ENCODE data around the gene EVC. TPM values are rescaled to one million over a fixed set of nuclear protein-coding genes. Genes with fewer than 3 reads are reported as not detected.

EVC gene
- polyA plus RNA-seq, 2 donors = 2.0 to 4.0 TPM

GRCh38 chr4:5757536-5757935 lies 46.5 kb downstream of the EVC start:
- peaks cover 2 to 26% of the 10 kb centered on the region in 2 donors for H3K36me3 ChIP-seq (ENCODE audit: control insufficient read depth in 2 of 2, insufficient read depth in 2 of 2, low read length in 1 of 2)
- WGBS, 2 donors = 90 to 93% methylated on average over 4 of the region's 4 CpGs
- H3K4me3 ChIP-seq (ENCODE audit: low read depth in 1 of 2, low read length in 2 of 2) = no peak overlapping the region
- H3K9me3 ChIP-seq (ENCODE audit: control insufficient read depth in 2 of 2, insufficient read depth in 1 of 2, low read depth in 1 of 2, low read length in 1 of 2) = peaks cover 0 to 4% of the 10 kb centered on the region in 2 donors
- H3K27ac ChIP-seq (ENCODE audit: low read depth in 2 of 2, low read length in 1 of 2) = peak overlapping the region in 1 of 2 donors; percentile 92
- H3K4me1 ChIP-seq (ENCODE audit: control insufficient read depth in 2 of 2, insufficient read depth in 2 of 2, low read length in 1 of 2) = peaks cover 0 to 11% of the 10 kb centered on the region in 2 donors
- H3K27me3 ChIP-seq (ENCODE audit: control insufficient read depth in 1 of 2, insufficient read depth in 2 of 2, low read length in 2 of 2) = no peaks in the 10 kb centered on the region

- H3K4me1 ChIP-seq (ENCODE audit: control insufficient read depth in 2 of 2, insufficient read depth in 2 of 2, low read length in 1 of 2) = peaks cover 0 to 11% of the 10 kb centered on the region in 2 donors
Measured at GRCh38 chr4:5757954-5758353, 47.0 kb downstream of the EVC start.

GRCh38 chr4:5758741-5759140 lies 47.7 kb downstream of the EVC start:
- Histone ChIP-seq H3K27ac (ENCODE audit: low read depth in 2 of 2, low read length in 1 of 2) (peak overlapping the region; percentile 85 to 92), H3K4me1 (ENCODE audit: control insufficient read depth in 2 of 2, insufficient read depth in 2 of 2, low read length in 1 of 2) (peaks cover 0 to 11% of the 10 kb centered on the region in 2 donors), H3K27me3 (ENCODE audit: control insufficient read depth in 1 of 2, insufficient read depth in 2 of 2, low read length in 2 of 2) (no peaks in the 10 kb centered on the region), H3K36me3 (ENCODE audit: control insufficient read depth in 2 of 2, insufficient read depth in 2 of 2, low read length in 1 of 2) (peaks cover 2 to 18% of the 10 kb centered on the region in 2 donors), H3K4me3 (ENCODE audit: low read depth in 1 of 2, low read length in 2 of 2) (no peak overlapping the region), H3K9me3 (ENCODE audit: control insufficient read depth in 2 of 2, insufficient read depth in 1 of 2, low read depth in 1 of 2, low read length in 1 of 2) (peaks cover 0 to 4% of the 10 kb centered on the region in 2 donors)
- 49 to 55% methylated on average over 7 of the region's 7 CpGs for WGBS, 2 donors

More at GRCh38 chr4:5757954-5758353, 47.0 kb downstream of the EVC start:
- Histone ChIP-seq H3K9me3 (ENCODE audit: control insufficient read depth in 2 of 2, insufficient read depth in 1 of 2, low read depth in 1 of 2, low read length in 1 of 2) (peaks cover 0 to 4% of the 10 kb centered on the region in 2 donors), H3K36me3 (ENCODE audit: control insufficient read depth in 2 of 2, insufficient read depth in 2 of 2, low read length in 1 of 2) (peaks cover 2 to 24% of the 10 kb centered on the region in 2 donors), H3K4me3 (ENCODE audit: low read depth in 1 of 2, low read length in 2 of 2) (no peak overlapping the region), H3K27ac (ENCODE audit: low read depth in 2 of 2, low read length in 1 of 2) (peak overlapping the region; percentile 85 to 92), H3K27me3 (ENCODE audit: control insufficient read depth in 1 of 2, insufficient read depth in 2 of 2, low read length in 2 of 2) (no peaks in the 10 kb centered on the region)
- 87 to 92% methylated on average over 10 of the region's 10 CpGs for WGBS, 2 donors

DNA sequence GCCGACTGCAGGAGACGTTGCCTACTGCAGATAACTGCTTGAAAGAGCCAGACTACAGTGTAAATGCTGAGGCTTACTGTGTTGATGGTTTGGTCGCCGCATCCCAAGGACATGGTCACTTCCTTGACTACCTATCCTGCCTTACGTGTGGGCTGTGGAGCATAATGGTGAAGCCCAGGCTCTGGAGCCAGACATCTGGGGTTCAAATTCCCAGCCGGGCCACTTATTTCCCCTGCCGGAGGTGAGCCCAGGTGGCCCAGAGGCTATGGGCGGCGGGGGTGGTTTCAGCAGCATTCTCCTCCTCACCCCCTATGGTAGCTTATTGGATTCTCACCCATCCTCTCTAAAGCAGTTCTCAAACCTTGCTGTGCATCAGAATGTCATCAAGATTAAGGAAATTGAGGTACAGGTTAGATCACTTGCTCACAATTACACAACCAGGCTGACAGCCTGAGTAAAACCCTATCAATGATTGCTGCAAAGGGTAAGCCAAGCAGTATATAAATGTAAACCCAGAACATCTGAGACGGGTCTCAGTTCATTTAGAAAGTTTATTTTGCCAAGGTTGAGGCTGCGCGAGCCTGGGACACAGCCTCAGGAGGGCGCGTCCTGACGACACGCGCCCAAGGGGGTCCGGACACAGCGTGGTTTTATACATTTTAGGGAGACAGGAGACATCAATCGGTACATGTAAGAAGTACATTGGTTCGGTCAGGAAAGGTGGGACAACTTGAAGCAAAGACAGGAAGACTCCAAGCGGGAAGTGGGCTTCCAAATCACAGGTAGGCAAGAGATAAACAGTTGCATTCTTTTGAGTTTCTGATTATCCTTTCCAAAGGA lies 48.5 kb downstream of the EVC start:
- H3K27ac ChIP-seq (ENCODE audit: low read depth in 2 of 2, low read length in 1 of 2) = peak overlapping the region; percentile 74 to 95
- H3K36me3 ChIP-seq (ENCODE audit: control insufficient read depth in 2 of 2, insufficient read depth in 2 of 2, low read length in 1 of 2) = peaks cover 1 to 13% of the 10 kb centered on the region in 2 donors
- H3K4me3 ChIP-seq (ENCODE audit: low read depth in 1 of 2, low read length in 2 of 2) = no peak overlapping the region
- 86 to 88% methylated on average over 22 of the region's 22 CpGs for WGBS, 2 donors
- no peaks in the 10 kb centered on the region for H3K27me3 ChIP-seq (ENCODE audit: control insufficient read depth in 1 of 2, insufficient read depth in 2 of 2, low read length in 2 of 2)
- peaks cover 0 to 4% of the 10 kb centered on the region in 2 donors for H3K9me3 ChIP-seq (ENCODE audit: control insufficient read depth in 2 of 2, insufficient read depth in 1 of 2, low read depth in 1 of 2, low read length in 1 of 2)
- H3K4me1 ChIP-seq (ENCODE audit: control insufficient read depth in 2 of 2, insufficient read depth in 2 of 2, low read length in 1 of 2) = peaks cover 0 to 7% of the 10 kb centered on the region in 2 donors

GRCh38 chr4:5760246-5760645 lies 49.2 kb downstream of the EVC start:
- H3K9me3 ChIP-seq (ENCODE audit: control insufficient read depth in 2 of 2, insufficient read depth in 1 of 2, low read depth in 1 of 2, low read length in 1 of 2) = peaks cover 0 to 4% of the 10 kb centered on the region in 2 donors

DNA sequence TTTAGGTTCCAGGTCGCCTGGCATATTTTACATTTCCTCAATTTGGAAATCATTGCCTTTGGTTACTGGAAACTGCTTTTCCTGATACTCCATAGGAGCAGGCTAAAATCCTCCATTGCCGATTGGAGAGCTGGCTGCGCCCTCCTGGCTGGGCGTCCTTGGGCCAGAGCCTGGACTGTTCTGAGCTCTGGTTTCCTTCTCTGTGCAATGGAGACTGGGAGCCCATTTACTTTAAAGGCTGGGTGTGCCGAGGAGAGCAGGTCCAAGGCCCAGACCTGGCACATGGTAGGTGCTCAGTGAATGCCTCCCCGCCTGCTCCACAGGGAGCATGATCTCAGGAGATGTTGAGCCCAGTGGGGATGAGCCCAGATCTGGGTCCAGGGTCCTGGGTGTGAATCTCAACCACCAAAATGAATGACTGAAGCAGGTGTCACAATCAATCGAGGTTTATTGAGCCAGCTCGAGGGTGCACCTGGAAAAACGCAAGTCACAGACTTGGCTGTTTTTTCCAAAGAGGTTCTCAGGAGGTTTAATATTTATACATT lies 50.0 kb downstream of the EVC start:
- H3K27ac ChIP-seq (ENCODE audit: low read depth in 2 of 2, low read length in 1 of 2) = peak overlapping the region in 1 of 2 donors; percentile 71
- 81 to 82% methylated on average over 9 of the region's 9 CpGs for WGBS, 2 donors
- peaks cover 0 to 7% of the 10 kb centered on the region in 2 donors for H3K4me1 ChIP-seq (ENCODE audit: control insufficient read depth in 2 of 2, insufficient read depth in 2 of 2, low read length in 1 of 2)
- H3K4me3 ChIP-seq (ENCODE audit: low read depth in 1 of 2, low read length in 2 of 2) = no peak overlapping the region
- H3K27me3 ChIP-seq (ENCODE audit: control insufficient read depth in 1 of 2, insufficient read depth in 2 of 2, low read length in 2 of 2) = no peaks in the 10 kb centered on the region
- H3K36me3 ChIP-seq (ENCODE audit: control insufficient read depth in 2 of 2, insufficient read depth in 2 of 2, low read length in 1 of 2) = peaks cover 0 to 10% of the 10 kb centered on the region in 2 donors
- H3K9me3 ChIP-seq (ENCODE audit: control insufficient read depth in 2 of 2, insufficient read depth in 1 of 2, low read depth in 1 of 2, low read length in 1 of 2) = peaks cover 0 to 4% of the 10 kb centered on the region in 2 donors

More at GRCh38 chr4:5760246-5760645, 49.2 kb downstream of the EVC start:
- H3K4me1 ChIP-seq (ENCODE audit: control insufficient read depth in 2 of 2, insufficient read depth in 2 of 2, low read length in 1 of 2) = peaks cover 0 to 7% of the 10 kb centered on the region in 2 donors
- H3K36me3 ChIP-seq (ENCODE audit: control insufficient read depth in 2 of 2, insufficient read depth in 2 of 2, low read length in 1 of 2) = peaks cover 0 to 10% of the 10 kb centered on the region in 2 donors
- H3K4me3 ChIP-seq (ENCODE audit: low read depth in 1 of 2, low read length in 2 of 2) = no peak overlapping the region
- 94 to 97% methylated on average over 5 of the region's 5 CpGs for WGBS, 2 donors
- no peaks in the 10 kb centered on the region for H3K27me3 ChIP-seq (ENCODE audit: control insufficient read depth in 1 of 2, insufficient read depth in 2 of 2, low read length in 2 of 2)
- H3K27ac ChIP-seq (ENCODE audit: low read depth in 2 of 2, low read length in 1 of 2) = peak overlapping the region in 1 of 2 donors; percentile 95

GRCh38 chr4:5770051-5770450 lies 59.0 kb downstream of the EVC start:
- H3K4me3 ChIP-seq (ENCODE audit: low read depth in 1 of 2, low read length in 2 of 2) = no peak overlapping the region
- peaks cover 0 to 3% of the 10 kb centered on the region in 2 donors for H3K9me3 ChIP-seq (ENCODE audit: control insufficient read depth in 2 of 2, insufficient read depth in 1 of 2, low read depth in 1 of 2, low read length in 1 of 2)
- H3K4me1 ChIP-seq (ENCODE audit: control insufficient read depth in 2 of 2, insufficient read depth in 2 of 2, low read length in 1 of 2) = peaks cover 2 to 13% of the 10 kb centered on the region in 2 donors
- H3K27me3 ChIP-seq (ENCODE audit: control insufficient read depth in 1 of 2, insufficient read depth in 2 of 2, low read length in 2 of 2) = no peaks in the 10 kb centered on the region
- 90 to 92% methylated on average over 4 of the region's 4 CpGs for WGBS, 2 donors
- H3K27ac ChIP-seq (ENCODE audit: low read depth in 2 of 2, low read length in 1 of 2) = no peak overlapping the region
- H3K36me3 ChIP-seq (ENCODE audit: control insufficient read depth in 2 of 2, insufficient read depth in 2 of 2, low read length in 1 of 2) = peaks cover 0 to 4% of the 10 kb centered on the region in 2 donors

DNA sequence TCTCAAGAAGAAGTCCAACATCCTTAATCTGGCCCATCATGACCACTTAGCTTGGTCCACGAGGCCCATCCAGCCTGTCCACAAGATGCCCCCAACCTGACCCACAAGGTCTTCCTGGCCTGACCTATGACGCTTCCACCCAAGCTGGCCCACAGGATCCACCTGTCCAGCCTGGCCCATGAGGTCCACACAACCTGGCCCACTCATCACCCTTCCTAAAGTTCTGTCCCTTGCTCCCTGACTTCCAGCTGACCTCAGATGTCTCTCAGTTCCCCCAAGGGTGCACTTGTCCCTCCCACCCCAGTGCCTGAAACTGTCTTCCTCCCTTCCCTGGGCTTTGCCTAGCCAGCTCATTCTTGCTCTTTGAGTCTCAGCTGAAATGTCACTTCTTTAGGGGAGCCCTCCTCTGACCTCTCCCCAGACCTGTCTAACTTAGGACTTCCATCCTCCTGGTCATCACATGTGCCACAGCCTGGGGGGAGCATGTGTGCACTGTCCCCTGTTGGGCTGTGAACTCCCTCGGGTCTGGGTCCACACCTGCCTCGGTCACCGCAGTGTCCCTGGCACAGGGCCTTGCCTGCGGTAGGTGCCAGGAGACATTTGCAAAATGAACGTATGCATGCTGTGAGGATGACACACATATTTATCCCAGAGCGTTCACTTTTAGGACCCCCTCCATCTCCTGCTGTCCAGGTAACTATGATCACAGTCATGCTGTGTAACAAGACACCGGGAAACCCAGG lies 61.7 kb downstream of the EVC start:
- H3K4me3 ChIP-seq (ENCODE audit: low read depth in 1 of 2, low read length in 2 of 2) = no peak overlapping the region
- H3K4me1 ChIP-seq (ENCODE audit: control insufficient read depth in 2 of 2, insufficient read depth in 2 of 2, low read length in 1 of 2) = peaks cover 2 to 13% of the 10 kb centered on the region in 2 donors
- H3K27me3 ChIP-seq (ENCODE audit: control insufficient read depth in 1 of 2, insufficient read depth in 2 of 2, low read length in 2 of 2) = no peaks in the 10 kb centered on the region
- peaks cover 0 to 5% of the 10 kb centered on the region in 2 donors for H3K9me3 ChIP-seq (ENCODE audit: control insufficient read depth in 2 of 2, insufficient read depth in 1 of 2, low read depth in 1 of 2, low read length in 1 of 2)
- peak overlapping the region; percentile 69 to 70 for H3K27ac ChIP-seq (ENCODE audit: low read depth in 2 of 2, low read length in 1 of 2)
- WGBS, 2 donors = 60 to 75% methylated on average over 9 of the region's 9 CpGs
- H3K36me3 ChIP-seq (ENCODE audit: control insufficient read depth in 2 of 2, insufficient read depth in 2 of 2, low read length in 1 of 2) = peaks cover 0 to 4% of the 10 kb centered on the region in 2 donors

- Histone ChIP-seq H3K4me3 (ENCODE audit: low read depth in 1 of 2, low read length in 2 of 2) (no peak overlapping the region), H3K27me3 (ENCODE audit: control insufficient read depth in 1 of 2, insufficient read depth in 2 of 2, low read length in 2 of 2) (no peaks in the 10 kb centered on the region), H3K27ac (ENCODE audit: low read depth in 2 of 2, low read length in 1 of 2) (peak overlapping the region; percentile 69 to 70), H3K9me3 (ENCODE audit: control insufficient read depth in 2 of 2, insufficient read depth in 1 of 2, low read depth in 1 of 2, low read length in 1 of 2) (peaks cover 0 to 5% of the 10 kb centered on the region in 2 donors), H3K36me3 (ENCODE audit: control insufficient read depth in 2 of 2, insufficient read depth in 2 of 2, low read length in 1 of 2) (peaks cover 0 to under 1% of the 10 kb centered on the region in 2 donors), H3K4me1 (ENCODE audit: control insufficient read depth in 2 of 2, insufficient read depth in 2 of 2, low read length in 1 of 2) (peaks cover 2 to 13% of the 10 kb centered on the region in 2 donors)
- WGBS, 2 donors = 46 to 82% methylated on average over 2 of the region's 2 CpGs
Measured at GRCh38 chr4:5773271-5773555, 62.2 kb downstream of the EVC start.

All from esophagus (tissue), 2 donors.